Islet of Langerhans (tissue), 1 donor: ENCODE results near the gene ITPR1.

ENCODE experiments used
- FAIRE-seq: peaks from one replicate; lab custom pipeline; 2011; peaks lifted over from hg19 to GRCh38; lab: Jason Lieb, UNC

The ITPR1 gene

DNA sequence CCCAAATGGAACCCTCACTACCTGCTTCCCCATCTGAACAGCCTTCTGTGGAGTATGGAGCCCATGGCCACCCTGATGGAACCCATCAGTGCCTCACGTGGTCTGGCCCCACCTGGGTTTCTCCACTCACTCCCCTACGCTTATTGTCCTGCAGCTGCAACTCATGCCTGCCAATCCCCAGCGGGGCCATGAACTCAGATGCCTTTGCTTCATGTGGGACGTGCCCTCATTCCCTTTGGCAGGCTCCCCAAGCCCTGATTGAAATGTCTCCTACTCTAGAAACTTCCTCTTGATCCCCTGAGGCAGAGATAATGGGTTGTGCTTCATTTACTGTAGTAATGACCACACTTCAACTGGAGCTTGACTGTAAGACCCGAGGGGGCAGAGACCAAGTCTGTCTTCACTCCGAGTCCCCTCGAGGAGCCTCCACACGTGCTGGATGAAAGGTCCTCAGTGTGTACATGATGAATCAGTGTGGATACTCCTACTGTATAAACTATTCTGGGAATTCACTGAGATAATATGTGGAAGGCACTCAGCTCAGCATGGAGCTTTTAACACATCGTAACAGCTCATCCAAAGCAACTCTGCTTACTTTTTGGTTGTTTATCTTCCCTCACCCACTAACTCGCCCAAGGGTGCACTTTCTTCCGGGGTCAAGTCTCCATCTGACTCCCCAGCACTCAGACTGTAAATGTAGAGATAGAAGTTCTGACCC is 253.3 kb downstream of the ITPR1 start:
- FAIRE-seq = no peak

GRCh38 chr3:4748127-4748526 is 255.0 kb downstream of the ITPR1 start:
- no peak for FAIRE-seq

DNA sequence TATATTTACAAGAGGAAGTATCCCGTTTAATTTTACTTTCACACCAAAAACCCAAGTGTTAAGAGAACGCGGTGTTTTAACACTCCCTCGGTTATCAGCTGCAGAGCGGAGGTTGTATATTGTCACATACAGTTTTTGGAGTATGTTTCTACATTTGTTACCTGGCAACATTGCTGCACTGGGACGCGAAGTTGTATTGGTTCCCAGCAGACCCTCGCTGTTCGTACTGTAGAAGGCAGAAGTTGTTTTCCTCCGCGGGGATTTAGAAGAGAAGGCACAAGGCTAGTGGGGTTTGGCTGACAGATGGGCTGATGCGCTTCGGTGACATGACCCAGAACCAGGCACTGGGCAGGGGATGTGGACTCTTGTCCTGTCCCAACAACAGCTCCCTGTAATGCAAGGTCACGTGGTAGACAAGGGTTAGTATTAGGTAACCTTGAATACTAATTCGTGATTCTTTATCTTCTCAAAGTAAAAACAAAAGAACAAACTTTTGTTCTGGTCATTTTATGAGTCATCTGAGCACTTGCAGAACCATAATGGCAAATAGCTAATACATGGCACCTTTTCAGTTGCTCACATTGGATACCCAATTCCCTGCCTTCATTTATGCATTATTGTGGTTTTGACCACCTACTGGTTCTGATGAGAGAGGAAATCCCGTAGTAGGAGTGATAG is 255.7 kb downstream of the ITPR1 start:
- FAIRE-seq = no peak

DNA sequence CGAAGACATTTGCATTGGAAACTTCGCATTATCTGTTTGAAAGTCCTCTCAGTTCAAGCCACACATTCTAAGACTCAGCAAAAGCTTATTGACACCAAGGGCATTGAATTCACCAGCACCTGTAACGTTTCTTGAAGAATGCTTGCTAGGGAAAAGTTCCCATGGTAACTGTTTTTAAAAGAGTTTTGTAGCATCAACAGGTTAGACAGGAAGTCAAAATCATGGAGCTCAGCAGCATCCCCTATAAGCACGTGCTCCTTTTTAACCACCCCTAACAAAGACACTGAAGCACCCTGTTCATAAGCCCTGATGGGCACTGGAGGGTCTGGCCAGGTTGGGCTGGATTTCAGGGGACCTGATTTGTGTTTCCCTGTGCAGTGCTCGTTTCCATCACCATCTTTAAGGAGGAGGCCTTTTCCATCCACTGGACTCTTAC is 256.4 kb downstream of the ITPR1 start:
- no peak for FAIRE-seq

GRCh38 chr3:4750306-4750968 is 257.3 kb downstream of the ITPR1 start:
- peak; percentile 24 for FAIRE-seq

DNA sequence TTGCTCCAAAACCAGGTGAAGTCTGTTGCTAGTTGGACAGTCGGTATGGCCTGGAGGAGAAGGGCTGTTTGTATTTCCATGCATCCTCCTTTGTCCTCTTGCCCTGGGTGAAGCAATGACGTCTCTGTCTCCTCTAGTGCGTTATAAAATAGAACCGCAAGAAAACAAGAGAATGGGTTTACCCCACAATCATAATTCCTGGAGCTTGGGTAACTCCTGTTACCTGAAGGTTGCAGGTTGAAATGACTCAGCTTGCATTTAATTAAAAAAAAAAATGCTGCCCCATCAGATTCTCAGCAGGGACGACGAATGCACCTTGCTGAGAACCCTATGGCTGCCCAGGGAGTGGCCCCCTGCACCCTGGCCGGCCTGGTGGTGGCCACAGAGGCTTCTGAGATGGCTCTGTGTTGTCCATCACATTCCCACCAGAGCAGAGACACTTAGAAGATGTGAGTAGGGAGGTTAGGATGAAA is 257.9 kb downstream of the ITPR1 start:
- no peak for FAIRE-seq

GRCh38 chr3:4751502-4752101 is 258.5 kb downstream of the ITPR1 start:
- peak; percentile 9 for FAIRE-seq

DNA sequence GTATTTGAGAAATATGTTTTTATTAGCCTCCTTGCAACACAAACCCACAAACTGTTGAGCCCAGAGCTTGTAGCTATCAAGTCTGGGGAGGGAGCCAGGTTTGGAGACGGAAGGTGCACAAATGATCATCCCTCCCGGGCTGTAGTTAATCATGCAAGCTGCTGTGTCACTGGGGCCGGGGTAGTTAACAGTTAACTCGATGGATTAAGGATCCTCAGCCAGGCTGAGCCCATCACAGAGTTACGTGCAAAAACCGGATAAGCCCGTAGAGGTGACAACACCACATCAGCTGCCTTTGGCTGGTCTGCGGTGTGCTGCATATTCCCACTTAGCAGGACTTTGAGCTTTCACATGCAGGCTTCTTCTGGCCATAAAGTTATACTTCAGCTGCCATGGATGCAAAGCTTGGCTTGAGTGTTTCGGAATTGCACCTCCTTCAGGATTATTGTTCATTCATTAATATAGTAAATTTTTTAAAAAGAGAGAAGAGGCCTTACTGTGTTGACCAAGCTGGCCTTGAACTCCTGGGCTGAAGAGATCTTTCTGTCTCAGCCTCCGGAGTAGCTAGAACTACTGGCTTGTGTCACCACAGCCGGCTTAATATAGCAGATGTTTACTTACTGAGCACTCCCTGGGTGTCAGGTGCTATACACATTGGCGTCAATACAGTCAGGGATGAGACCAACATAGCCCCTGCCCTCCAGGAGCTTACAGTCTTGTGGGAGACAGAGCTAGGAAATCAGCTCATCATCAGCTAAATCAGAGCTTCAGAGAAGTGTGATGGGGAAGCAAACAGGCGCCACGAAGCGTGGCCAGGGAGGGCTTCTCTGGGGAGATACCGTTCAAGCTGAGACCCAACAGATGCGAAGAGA is 259.3 kb downstream of the ITPR1 start:
- FAIRE-seq = no peak

DNA sequence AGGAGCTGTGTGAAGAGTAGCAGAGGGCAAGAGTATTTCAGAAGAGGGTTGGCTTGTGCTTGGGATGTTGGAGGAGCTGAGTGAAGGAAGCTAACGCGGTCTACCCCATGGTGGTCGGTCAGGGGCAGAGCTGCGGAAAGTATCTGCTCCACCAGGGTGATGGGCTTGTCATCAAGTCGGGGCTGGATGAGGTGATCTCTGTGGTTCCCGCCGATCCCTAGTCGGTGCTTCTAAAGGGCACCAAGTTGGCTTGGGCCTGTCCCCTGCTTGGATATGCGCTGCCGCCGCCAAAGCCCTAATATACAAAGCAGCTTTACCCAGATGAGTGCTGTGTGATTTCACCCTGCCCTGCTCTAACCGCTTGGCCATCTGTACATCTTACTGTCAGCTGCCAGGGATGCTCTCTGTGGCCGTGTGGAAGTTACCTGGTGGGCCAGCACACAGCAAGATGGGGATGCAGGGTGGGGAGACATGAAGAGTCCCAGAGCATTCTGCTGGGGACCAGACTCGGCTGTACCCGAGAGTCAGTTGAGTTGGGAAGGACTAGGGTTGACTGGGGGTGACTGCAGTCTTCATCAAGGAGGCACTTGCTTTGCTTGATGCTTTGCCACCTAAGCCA is 260.0 kb downstream of the ITPR1 start:
- FAIRE-seq = no peak

GRCh38 chr3:4754180-4755086 is 261.3 kb downstream of the ITPR1 start:
- no peak for FAIRE-seq

- no peak for FAIRE-seq
These were observed 262.4 kb downstream of the ITPR1 start for GRCh38 chr3:4755566-4755965.

DNA sequence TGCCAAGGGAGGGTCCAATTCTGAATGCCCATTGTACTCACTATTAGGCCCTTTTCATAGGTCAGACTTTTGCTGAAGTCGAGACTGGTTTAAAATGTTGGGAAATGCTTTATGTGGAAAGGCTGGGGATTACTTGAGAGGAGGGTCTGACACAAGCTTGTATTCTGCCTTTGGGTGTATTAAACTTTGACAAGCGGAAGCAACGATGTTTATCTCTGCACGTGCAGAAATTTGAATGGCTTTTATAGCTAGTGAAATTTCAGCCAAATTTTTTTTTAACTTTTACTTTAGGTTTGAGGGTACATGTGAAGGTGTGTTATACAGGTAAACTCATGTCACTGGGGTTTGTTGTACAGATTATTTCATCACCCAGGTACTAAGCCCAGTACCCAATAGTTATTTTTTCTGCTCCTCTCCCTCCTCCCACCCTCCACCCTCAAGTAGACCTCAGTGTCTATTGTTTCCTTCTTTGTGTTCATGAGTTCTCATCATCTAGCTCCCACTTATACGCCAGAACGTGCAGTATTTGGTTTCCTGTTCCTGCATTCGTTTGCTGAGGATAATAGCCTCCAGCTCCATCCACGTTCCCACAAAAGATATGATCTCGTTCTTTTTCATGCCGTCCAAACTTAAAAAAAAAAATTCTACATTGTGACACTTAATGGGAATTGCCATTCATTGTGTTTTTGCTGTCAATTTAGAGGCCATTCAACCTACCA is 263.1 kb downstream of the ITPR1 start:
- FAIRE-seq = no peak

GRCh38 chr3:4756855-4757574 is 263.9 kb downstream of the ITPR1 start:
- FAIRE-seq = no peak

DNA sequence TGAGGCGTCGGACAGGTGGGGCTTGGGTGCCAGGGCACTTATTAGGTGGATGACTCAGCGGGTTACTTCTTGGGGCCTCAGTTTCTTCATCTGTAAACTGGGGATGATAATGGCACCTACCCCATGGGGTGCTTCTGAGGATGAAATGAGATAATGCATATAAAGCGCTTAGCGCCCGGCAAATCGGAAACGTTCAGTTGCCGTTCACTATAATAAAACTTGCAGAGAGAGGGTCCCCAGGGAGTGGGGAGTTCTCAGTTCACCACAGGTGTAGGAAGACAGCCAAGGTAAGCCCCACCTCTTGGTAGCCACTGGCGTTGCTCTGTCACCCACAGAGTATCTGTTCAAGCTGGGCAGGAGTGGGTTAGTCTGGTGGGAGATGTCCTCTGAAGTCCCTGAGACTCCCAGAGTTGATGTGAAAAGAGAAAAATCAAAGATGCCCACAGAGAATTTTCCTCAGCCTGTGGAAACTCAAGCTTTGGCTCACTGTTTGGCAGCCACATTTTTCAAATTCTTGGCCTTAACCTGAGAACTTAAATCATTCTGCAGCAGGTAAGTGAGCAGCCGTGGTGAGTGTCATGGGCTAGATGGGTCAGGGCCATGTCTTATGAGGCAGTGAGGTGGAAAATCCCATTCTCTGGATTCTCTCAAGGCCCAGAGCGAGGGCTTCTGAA is 264.6 kb downstream of the ITPR1 start:
- FAIRE-seq = no peak

DNA sequence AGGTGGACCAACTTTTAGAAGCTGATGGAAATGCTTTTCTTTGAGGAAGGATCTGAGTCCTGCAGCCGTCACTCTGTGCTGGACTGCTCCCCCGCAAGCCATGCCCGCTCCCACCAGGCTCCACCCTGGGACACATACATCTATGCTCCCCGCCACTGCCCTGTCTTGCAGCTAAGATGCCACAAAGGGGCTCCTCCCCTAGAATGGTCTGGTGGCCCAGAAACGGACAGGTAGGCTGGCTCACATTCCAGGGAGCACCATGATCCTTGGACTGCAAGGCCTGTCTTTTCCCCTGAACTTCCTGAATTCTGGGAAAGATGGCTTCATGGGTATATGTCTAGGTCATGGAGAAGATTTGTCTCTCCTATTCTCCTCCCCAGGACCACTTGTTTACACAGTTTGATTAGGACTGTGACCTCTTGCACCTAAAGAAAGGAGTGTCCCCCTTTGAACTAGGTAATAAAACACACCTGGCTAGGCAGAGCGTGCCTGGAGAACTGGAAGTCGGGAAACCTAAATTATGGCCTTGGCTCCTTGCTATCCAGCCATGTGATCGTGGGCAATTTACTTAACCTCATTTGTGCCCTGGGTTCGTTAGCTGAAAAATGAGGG is 265.2 kb downstream of the ITPR1 start:
- FAIRE-seq = no peak

- no peak for FAIRE-seq
These were observed 266.0 kb downstream of the ITPR1 start for GRCh38 chr3:4758957-4759656.

DNA sequence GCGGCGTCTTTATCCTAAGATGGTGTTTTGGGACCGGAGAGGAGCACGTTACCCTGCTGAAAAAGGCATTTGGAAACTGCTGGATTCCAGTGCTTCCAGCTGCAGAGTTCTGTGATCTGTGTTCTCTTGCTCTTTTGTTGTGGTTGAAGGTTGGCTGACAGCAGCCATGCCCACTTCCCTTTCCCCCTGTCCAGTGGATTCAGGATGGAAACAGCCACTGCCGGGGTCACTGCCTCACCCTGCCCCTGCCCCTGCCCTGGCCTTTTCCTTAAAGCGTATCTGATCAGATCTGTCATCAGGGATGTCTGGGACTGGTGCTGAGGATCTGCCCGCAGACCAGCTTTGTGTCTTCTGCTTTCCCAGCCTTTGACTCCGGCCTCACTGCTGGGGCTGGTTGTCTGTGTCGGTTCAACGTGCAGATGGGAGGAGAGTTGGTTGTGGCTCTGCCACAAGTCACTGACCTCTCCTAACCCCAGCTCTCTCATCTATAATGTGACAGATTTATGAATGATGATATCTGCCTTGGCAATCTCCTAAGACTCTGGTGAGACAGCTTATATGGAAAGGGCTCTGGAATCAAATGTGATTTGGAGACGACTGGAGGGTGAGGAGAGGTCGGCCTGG is 266.7 kb downstream of the ITPR1 start:
- no peak for FAIRE-seq
